HEK293T (cell line): ENCODE measurements around the gene NGEF.

ENCODE experiments used
- ARNT ChIP-seq: fragments of 450-650 bp; IDR thresholded peaks from 2 replicates; pipeline ENCODE4 v1.6.1; 2017; ENCODE audit warnings: mild to moderate bottlenecking
- BHLHE40 ChIP-seq: fragments of 450-650 bp; IDR thresholded peaks from 2 replicates; pipeline ENCODE4 v1.6.1; 2016; ENCODE audit warnings: mild to moderate bottlenecking, moderate library complexity, borderline replicate concordance
- ELF4 ChIP-seq: fragments of 450-650 bp; IDR thresholded peaks from 2 replicates; pipeline ENCODE4 v1.6.1; 2017; ENCODE audit warnings: antibody characterized with exemption
- FOXA1 ChIP-seq: fragments of 450-650 bp; IDR thresholded peaks from 2 replicates; pipeline ENCODE4 v1.6.1; 2016; ENCODE audit warnings: mild to moderate bottlenecking
- FOXK2 ChIP-seq: fragments of 450-650 bp; IDR thresholded peaks from 2 replicates; pipeline ENCODE4 v1.6.1; 2016; ENCODE audit warnings: mild to moderate bottlenecking
- FOXM1 ChIP-seq: fragments of 450-650 bp; IDR thresholded peaks from 2 replicates; pipeline ENCODE4 v1.6.1; 2017; ENCODE audit warnings: mild to moderate bottlenecking, borderline replicate concordance
- LEF1 ChIP-seq: fragments of 450-650 bp; IDR thresholded peaks from 2 replicates; pipeline ENCODE4 v1.6.1; 2017; ENCODE audit warnings: mild to moderate bottlenecking, borderline replicate concordance
- NFRKB ChIP-seq: fragments of 450-650 bp; IDR thresholded peaks from 2 replicates; pipeline ENCODE4 v1.6.1; 2016; ENCODE audit warnings: mild to moderate bottlenecking, moderate library complexity
- PKNOX1 ChIP-seq: fragments of 450-650 bp; IDR thresholded peaks from 2 replicates; pipeline ENCODE4 v1.6.1; 2016
- SUZ12 ChIP-seq: fragments of 450-650 bp; IDR thresholded peaks from 2 replicates; pipeline ENCODE4 v1.6.1; 2016; ENCODE audit warnings: mild to moderate bottlenecking
- TARDBP ChIP-seq: fragments of 450-650 bp; IDR thresholded peaks from 2 replicates; pipeline ENCODE4 v1.6.1; 2016

- TF ChIP-seq FOXA1, result no peak
- TF ChIP-seq SUZ12, result no peak
- TF ChIP-seq ARNT, result no peak
- no peak for TF ChIP-seq FOXK2
- TF ChIP-seq FOXM1, result no peak
- no peak for TF ChIP-seq LEF1
- no peak for TF ChIP-seq NFRKB
- no peak for TF ChIP-seq TARDBP
- TF ChIP-seq PKNOX1, result no peak
- TF ChIP-seq BHLHE40, result no peak
- TF ChIP-seq ELF4, result no peak
These were observed 57.2 kb downstream of the NGEF start for GRCh38 chr2:232955856-232956255.
